SK-N-MC (cell line): ENCODE results near the gene PLD5.

Experiments used
- EZH2 ChIP-seq: fragments of 200-600 bp; sonication (generic); IDR thresholded peaks from one replicate; pipeline ENCODE4 v1.6.1; 2017; ENCODE audit warnings: antibody characterized with exemption
- POLR2AphosphoS5 ChIP-seq: IDR thresholded peaks from 2 replicates; pipeline ENCODE4 v1.6.1; 2012; ENCODE audit warnings: mild to moderate bottlenecking, low read depth, low read length, borderline replicate concordance

GRCh38 chr1:242448910-242449645 is 75.4 kb downstream of the PLD5 start:
- TF ChIP-seq EZH2 (no peak), POLR2AphosphoS5 (no peak)
